Midbrain (tissue), 1 donor: ENCODE measurements around the gene C1QTNF4.
"Not testable (repeated sequence)": the region's sequence is repeated elsewhere in the genome, so short reads cannot be mapped to it uniquely, and the experiment has no call there.

Experiments
- DNase-seq: peaks from one replicate; lab custom pipeline; 2025; lab: John Stamatoyannopoulos, UW

The C1QTNF4 gene

GRCh38 chr11:47593934-47594855 lies at the start of gene C1QTNF4:
Gene C1QTNF4 (minus strand): TSS chr11:47594411. CDS start chr11:47590810, 3,601 bp downstream.
- DNase-seq = no peak

GRCh38 chr11:47642099-47642855 lies 48.1 kb upstream of the C1QTNF4 start, which contains the start of gene MTCH2:
Gene MTCH2 (minus strand): TSS chr11:47642559. CDS start chr11:47642465, 94 bp downstream.
- DNase-seq = peak; percentile 98

- DNase-seq = peak; percentile 61
Observed at GRCh38 chr11:47641600-47642098, 47.4 kb upstream of the C1QTNF4 start.

DNA sequence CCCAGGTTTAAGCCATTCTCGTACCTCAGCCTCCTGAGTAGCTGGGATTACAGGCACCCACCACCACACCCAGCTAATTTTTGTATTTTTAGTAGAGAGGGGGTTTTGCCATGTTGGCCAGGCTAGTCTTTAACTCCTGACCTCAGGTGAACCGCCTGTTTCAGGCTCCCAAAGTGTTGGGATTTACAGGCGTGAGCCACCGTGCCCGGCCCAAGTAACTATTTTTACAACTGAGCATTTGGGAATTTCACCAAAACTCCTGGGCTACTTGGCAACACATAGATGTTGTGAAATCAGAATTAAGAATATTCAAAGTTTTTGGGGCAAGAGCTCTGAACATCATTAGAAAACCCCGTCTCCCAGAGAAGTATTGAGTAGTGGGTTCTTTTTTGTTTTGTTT lies 46.3 kb upstream of the C1QTNF4 start:
- DNase-seq = not testable (repeated sequence)

GRCh38 chr11:47636331-47636730 lies 42.1 kb upstream of the C1QTNF4 start:
- not testable (repeated sequence) for DNase-seq

DNA sequence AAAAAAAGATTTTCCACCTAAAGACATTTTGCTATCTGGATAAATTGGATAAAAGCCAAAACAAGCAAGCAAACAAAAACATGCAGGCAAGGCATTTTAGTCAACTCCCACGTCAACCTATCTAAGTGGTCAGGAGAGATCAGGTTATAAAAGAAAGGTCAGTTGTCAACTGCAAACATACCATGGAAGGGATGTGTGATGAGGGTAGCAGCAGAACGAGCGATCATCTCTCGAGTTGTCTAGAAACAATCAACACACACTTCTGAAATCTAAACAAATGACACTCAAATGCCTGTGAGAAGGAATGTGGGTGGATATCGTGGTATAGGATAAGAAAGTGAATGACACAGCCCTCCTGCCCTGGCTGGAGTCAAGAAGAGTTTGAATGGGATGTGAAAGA lies 37.3 kb upstream of the C1QTNF4 start:
- no peak for DNase-seq

- no peak for DNase-seq
Observed at GRCh38 chr11:47628026-47628425, 33.8 kb upstream of the C1QTNF4 start.

DNA sequence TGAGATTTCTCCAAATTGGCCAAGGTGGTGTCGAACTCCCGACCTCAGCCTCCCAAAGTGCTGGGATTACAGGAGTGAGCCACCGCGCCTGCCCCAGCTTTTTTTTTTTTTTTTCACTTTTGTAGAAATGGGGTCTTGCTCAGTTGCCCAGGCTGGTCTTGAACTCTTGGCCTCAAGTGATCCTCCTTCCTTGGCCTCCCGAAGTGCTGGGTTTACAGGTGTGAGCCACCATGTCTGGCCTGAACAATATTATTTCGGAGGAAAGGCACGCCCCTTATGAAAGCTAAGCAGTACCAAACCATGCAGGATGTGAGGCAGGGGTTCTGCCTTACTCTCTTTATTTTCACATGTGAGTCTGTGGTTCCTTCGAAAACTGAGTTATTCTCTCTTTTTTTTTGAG lies 32.0 kb upstream of the C1QTNF4 start:
- no peak for DNase-seq

DNA sequence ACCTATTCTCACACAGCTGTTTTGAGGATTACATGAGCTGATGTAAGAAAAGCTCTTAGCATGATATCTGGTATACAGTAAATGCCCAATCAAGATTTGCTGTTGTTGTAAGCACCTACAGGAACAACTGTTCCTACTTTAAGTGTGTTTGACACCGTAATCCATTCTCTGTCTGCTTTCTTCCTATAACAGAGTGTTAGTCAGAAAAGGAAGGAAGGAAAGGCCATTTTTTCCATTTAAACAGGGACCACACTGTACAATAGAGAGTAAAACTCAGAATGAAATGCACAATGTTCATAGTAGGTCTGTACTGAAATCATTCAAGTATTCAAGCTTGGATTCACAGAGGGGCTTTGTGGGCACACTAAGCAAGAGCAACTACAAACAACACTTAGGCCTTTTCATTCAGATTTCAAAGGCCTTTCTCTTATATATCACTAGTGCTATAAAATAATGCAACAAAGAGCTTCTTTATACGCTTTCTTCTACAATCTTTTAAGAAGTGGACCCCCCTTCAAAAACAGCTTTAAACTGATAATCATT lies 26.7 kb upstream of the C1QTNF4 start:
- DNase-seq = no peak

DNA sequence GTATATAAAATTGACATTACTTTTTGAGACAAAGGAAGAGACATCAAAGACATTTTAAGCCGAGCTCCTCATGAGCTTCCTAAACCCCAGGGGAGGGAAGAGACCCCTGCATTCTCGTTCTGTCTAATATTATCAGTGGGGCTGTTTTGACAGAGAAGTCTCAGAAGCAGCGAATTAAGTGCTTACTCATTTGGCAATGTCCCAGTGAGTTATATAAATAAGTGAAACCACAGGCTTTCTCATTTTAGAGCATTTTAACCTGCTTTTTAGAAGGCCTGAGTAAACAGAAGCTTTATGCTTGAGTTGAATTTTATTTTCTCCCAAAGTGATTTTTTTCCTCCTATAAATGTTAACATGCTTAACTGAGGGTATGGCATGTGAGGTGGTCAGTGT lies 23.2 kb upstream of the C1QTNF4 start:
- no peak for DNase-seq

- peak; percentile 65 for DNase-seq
Observed at GRCh38 chr11:47616726-47617416, 22.7 kb upstream of the C1QTNF4 start.

DNA sequence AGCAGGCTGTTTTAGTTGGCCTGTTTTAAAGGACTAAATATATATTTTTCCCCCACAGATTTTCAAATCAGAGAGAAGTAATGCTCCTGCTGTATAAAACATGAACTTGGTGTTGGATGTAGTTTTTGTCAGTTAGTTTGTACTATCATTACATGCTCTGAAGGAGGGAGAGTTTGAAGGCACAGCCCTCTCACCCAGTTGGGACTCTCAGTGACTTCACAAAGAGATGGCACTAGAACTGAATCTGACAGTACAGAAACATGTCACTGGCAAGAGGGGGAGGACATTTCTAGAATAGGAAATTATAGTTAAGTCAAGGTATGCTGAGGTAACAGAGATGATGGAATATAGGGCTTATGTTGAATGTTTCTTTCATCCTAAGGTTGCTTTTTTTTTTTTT lies 21.0 kb upstream of the C1QTNF4 start:
- DNase-seq = no peak

DNA sequence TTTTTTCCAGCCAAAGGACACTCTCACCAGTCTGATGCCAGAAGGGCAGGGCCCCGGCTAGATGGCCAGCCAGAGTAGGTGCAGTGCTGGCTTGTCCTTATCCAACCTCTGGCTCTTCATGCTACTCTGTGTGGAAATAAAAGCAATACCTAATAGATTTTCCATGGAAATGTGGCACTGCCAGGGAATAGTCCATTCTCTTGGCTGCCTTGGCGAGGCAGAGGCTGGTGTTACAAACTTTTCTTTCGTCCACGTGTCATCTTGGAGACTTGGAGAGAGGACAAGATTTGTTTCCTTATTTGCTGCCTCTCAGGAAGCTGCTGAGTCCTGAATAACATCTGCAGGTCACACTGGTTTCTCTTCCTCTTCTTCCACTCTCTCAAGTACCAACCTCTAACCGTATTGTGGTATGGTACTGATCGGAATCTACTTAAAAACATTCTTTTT lies 17.2 kb upstream of the C1QTNF4 start:
- peak; percentile 65 for DNase-seq

DNA sequence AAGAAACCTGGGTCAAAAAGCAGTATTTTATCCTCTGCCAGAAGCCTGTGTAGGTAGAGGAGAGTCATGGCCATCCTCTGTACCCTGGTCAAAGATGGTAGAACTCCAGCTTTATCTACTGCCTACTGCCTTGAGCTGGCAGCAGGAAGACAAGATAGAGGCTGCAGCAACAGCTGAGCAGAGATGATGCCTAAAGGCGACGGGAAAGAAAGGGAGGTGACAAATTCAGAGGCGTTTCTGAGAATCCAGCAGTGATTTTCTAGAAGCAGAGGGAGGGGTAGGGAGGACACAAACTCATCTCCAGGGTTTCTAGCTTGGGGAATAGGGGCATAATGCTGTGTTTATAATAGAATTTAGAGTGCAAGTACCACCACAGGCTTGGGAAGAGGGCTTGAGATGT lies 15.5 kb upstream of the C1QTNF4 start:
- DNase-seq = no peak

- DNase-seq = no peak
Observed at GRCh38 chr11:47607380-47607779, 13.2 kb upstream of the C1QTNF4 start.

- no peak for DNase-seq
Observed at GRCh38 chr11:47606731-47607130, 12.5 kb upstream of the C1QTNF4 start.

DNA sequence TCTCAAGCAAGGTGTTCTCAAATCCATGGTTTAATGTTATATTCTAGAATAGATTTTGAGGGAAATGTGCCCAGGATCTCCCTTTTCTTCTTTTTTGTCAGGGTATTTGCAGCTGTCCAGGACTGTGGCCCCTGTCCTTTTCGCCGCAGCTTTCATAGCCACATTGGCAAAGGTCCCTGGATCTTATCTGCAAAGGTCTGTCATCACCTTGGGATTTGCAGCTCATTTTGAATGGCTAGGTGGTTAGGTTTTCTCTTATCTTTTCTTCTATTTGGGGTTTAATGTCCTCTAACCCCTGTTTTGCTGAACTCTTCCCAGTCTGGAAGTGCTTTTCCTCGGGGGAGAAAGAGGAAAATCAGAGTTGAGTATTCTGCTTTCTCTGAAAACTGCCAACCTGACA lies 11.7 kb upstream of the C1QTNF4 start:
- no peak for DNase-seq

DNA sequence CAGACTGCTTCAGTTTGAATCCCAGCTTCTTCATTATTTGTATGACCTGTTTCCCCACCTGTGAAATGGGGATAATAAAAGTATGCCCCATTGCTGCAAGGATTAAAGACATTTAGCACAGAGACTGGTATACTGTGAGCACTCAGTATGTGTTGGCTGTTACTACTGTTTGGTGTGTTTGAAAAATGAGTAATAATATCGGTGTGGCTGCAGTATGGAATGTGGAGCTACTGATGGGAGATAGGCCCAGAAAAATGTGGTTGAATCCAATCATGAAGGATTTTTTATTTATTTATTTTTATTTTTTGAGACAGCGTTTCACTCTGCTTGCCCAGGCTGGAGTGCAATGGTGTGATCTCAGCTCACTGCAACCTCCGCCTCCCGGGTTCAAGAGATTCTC lies 9.1 kb upstream of the C1QTNF4 start:
- no peak for DNase-seq

- DNase-seq = no peak
Observed at GRCh38 chr11:47599902-47600301, 5.7 kb upstream of the C1QTNF4 start.

DNA sequence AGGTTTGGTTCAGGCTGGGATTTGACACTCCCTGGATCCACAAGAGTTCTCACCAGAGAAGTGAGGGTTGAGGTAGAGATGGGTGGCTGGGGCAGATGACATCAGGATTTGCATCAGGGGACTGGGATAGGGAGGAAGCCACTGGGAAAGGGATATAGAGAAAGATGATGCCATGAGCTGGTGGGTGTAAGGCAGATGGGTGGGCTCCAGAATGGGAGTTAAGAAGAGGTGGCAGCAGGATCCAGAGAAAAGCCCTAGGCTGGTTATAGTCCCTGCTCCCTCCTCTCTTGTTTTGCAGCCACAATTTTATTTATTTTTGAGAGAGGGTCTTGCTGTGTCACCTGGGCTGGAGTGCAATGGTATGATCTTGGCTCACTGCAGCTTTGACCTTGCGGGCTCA lies 1.8 kb upstream of the C1QTNF4 start:
- DNase-seq = no peak

GRCh38 chr11:47595029-47595428 lies 818 bp upstream of the C1QTNF4 start:
- DNase-seq = no peak

DNA sequence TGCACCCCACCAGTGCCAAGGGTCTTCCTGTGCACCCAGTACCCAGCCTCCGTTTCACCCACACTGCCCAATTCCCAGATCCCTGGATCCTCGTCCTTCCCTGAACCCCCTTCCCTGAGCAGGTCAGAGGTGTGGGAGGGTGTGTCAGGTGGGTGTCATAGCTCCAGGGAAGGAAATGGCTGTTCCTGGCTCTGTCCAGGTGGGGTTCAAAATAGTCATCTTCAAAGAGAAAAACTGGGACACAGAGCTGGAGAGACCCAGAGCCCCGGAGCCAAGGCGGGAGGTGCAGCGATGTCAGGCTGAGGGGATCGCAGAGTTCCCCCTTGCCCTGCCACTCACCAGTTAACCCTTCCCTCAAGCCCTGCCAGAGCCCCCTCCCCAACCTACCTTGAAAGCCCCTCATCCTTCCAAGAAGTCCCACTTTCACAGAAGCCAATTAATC lies 698 bp downstream of the C1QTNF4 start:
- no peak for DNase-seq
